Ectodermal cell (in vitro differentiated cells): ENCODE measurements around the gene PGAM2.

Experiments
- H3K27ac ChIP-seq: 2 replicates; pipeline ENCODE4 v1.7.0; 2013; ENCODE audit warnings: mild to moderate bottlenecking, low read depth, low read length; ENCODE audit not compliant: insufficient read depth, poor library complexity, severe bottlenecking
- H3K27me3 ChIP-seq: 2 replicates; pipeline ENCODE4 v1.7.0; 2013; ENCODE audit warnings: mild to moderate bottlenecking, low read length; ENCODE audit not compliant: insufficient read depth, control insufficient read depth, poor library complexity, severe bottlenecking
- H3K36me3 ChIP-seq: one replicate; pipeline ENCODE4 v1.7.0; 2013; ENCODE audit warnings: low read length; ENCODE audit not compliant: control insufficient read depth, insufficient read depth
- H3K4me1 ChIP-seq: one replicate; pipeline ENCODE4 v1.7.0; 2013; ENCODE audit warnings: low read length; ENCODE audit not compliant: control insufficient read depth, insufficient read depth
- H3K4me3 ChIP-seq: 2 replicates; pipeline ENCODE4 v1.7.0; 2013; ENCODE audit warnings: low read depth, low read length, control low read depth; ENCODE audit not compliant: insufficient read depth
- H3K9me3 ChIP-seq: 2 replicates; pipeline ENCODE4 v1.7.0; 2013; ENCODE audit warnings: mild to moderate bottlenecking, low read length, moderate library complexity; ENCODE audit not compliant: control insufficient read depth
- WGBS, 2 experiments: methylation state at CpG; one replicate each; pipeline ENCODE4 v1.1.7; 2013; ENCODE audit warnings: missing lambda C conversion rate in 2 of 2; 5-methylcytosine and 5-hydroxymethylcytosine counted together

Gene PGAM2

GRCh38 chr7:44095781-44096180, 30.4 kb upstream of the PGAM2 start:
- H3K9me3 ChIP-seq: no peaks in the 10 kb centered on the region
- 94 to 96% methylated on average over 3 of the region's 3 CpGs for WGBS, 2 experiments
- no peaks in the 10 kb centered on the region for H3K36me3 ChIP-seq

GRCh38 chr7:44094883-44095592, 29.7 kb upstream of the PGAM2 start:
- no peak overlapping the region for H3K27ac ChIP-seq
- WGBS, 2 experiments: 88 to 90% methylated on average over 2 of the region's 2 CpGs
- no peaks in the 10 kb centered on the region for H3K4me1 ChIP-seq
- no peaks in the 10 kb centered on the region for H3K36me3 ChIP-seq
- no peak overlapping the region for H3K4me3 ChIP-seq
- no peaks in the 10 kb centered on the region for H3K27me3 ChIP-seq
- no peaks in the 10 kb centered on the region for H3K9me3 ChIP-seq

More at GRCh38 chr7:44095781-44096180, 30.4 kb upstream of the PGAM2 start:
- Histone ChIP-seq H3K27ac (no peak overlapping the region), H3K27me3 (no peaks in the 10 kb centered on the region), H3K4me3 (no peak overlapping the region), H3K4me1 (peaks cover 2% of the 10 kb centered on the region)

- no peaks in the 10 kb centered on the region for H3K9me3 ChIP-seq
- H3K36me3 ChIP-seq: no peaks in the 10 kb centered on the region
- H3K27me3 ChIP-seq: no peaks in the 10 kb centered on the region
- H3K27ac ChIP-seq: no peak overlapping the region
- H3K4me3 ChIP-seq: no peak overlapping the region
- no peaks in the 10 kb centered on the region for H3K4me1 ChIP-seq
- WGBS, 2 experiments: 77 to 92% methylated on average over 2 of the region's 2 CpGs
These were observed 29.0 kb upstream of the PGAM2 start for GRCh38 chr7:44094365-44094764.

GRCh38 chr7:44093102-44093641, 27.8 kb upstream of the PGAM2 start:
- H3K27me3 ChIP-seq: no peaks in the 10 kb centered on the region
- no peaks in the 10 kb centered on the region for H3K4me1 ChIP-seq
- H3K9me3 ChIP-seq: no peaks in the 10 kb centered on the region
- no peak overlapping the region for H3K27ac ChIP-seq
- H3K4me3 ChIP-seq: no peak overlapping the region
- 87 to 89% methylated on average over 6 of the region's 6 CpGs for WGBS, 2 experiments
- no peaks in the 10 kb centered on the region for H3K36me3 ChIP-seq

GRCh38 chr7:44087911-44088838, 22.8 kb upstream of the PGAM2 start:
- Histone ChIP-seq H3K4me3 (no peak overlapping the region), H3K36me3 (no peaks in the 10 kb centered on the region), H3K27ac (no peak overlapping the region), H3K9me3 (no peaks in the 10 kb centered on the region), H3K27me3 (peaks cover 14% of the 10 kb centered on the region), H3K4me1 (no peaks in the 10 kb centered on the region)
- WGBS, 2 experiments: 86 to 88% methylated on average over 20 of the region's 20 CpGs

GRCh38 chr7:44086627-44087026, 21.3 kb upstream of the PGAM2 start:
- no peaks in the 10 kb centered on the region for H3K4me1 ChIP-seq
- WGBS, 2 experiments: 92 to 98% methylated on average over 3 of the region's 3 CpGs
- H3K4me3 ChIP-seq: no peak overlapping the region
- no peaks in the 10 kb centered on the region for H3K9me3 ChIP-seq
- no peak overlapping the region for H3K27ac ChIP-seq
- H3K27me3 ChIP-seq: peaks cover 14% of the 10 kb centered on the region
- H3K36me3 ChIP-seq: no peaks in the 10 kb centered on the region

GRCh38 chr7:44085546-44085945, 20.2 kb upstream of the PGAM2 start:
- Histone ChIP-seq H3K4me1 (peaks cover 8% of the 10 kb centered on the region), H3K27ac (no peak overlapping the region), H3K9me3 (no peaks in the 10 kb centered on the region), H3K4me3 (no peak overlapping the region), H3K27me3 (peaks cover 14% of the 10 kb centered on the region), H3K36me3 (no peaks in the 10 kb centered on the region)
- 78 to 81% methylated on average over 3 of the region's 3 CpGs for whole genome bisulfite sequencing, 2 experiments

- Histone ChIP-seq H3K4me1 (peaks cover 8% of the 10 kb centered on the region), H3K9me3 (no peaks in the 10 kb centered on the region)
- WGBS, 2 experiments: 83 to 94% methylated on average over 4 of the region's 4 CpGs
These were observed 19.3 kb upstream of the PGAM2 start for GRCh38 chr7:44084701-44085100.

GRCh38 chr7:44083796-44084195, 18.4 kb upstream of the PGAM2 start:
- H3K36me3 ChIP-seq: peaks cover 7% of the 10 kb centered on the region
- WGBS, 2 experiments: 90 to 92% methylated on average over 3 of the region's 3 CpGs
- H3K27ac ChIP-seq: no peak overlapping the region
- H3K4me3 ChIP-seq: no peak overlapping the region
- peaks cover 8% of the 10 kb centered on the region for H3K4me1 ChIP-seq
- no peaks in the 10 kb centered on the region for H3K9me3 ChIP-seq
- peaks cover 14% of the 10 kb centered on the region for H3K27me3 ChIP-seq

More at GRCh38 chr7:44084701-44085100, 19.3 kb upstream of the PGAM2 start:
- H3K27me3 ChIP-seq: peaks cover 14% of the 10 kb centered on the region
- no peak overlapping the region for H3K4me3 ChIP-seq
- H3K36me3 ChIP-seq: peaks cover 6% of the 10 kb centered on the region
- no peak overlapping the region for H3K27ac ChIP-seq
